ENCODE data around the gene DCUN1D4. TPM values are rescaled to one million over a fixed set of nuclear protein-coding genes. Genes with fewer than 3 reads are reported as not detected.

Gene DCUN1D4
- total RNA-seq (2021; ENCODE audit: unreplicated experiment) (50.2 TPM), Bru-seq, nascent RNA (percentile 80 among the genes with signal in this experiment), BruChase-seq, experiment 1, labeled RNA remaining after a 6-hour chase (percentile 81 among the genes with signal in this experiment), BruChase-seq, experiment 2, labeled RNA remaining after a 2-hour chase (percentile 87 among the genes with signal in this experiment)
- 23.3 and 23.6 TPM in 2 replicates for polyA plus RNA-seq (2012)
- long read RNA-seq, full-length matches to known transcripts = 35 of 46 reads
- long read RNA-seq, partial matches to known transcripts = 0 of 46 reads
- long read RNA-seq, other reads (novel, unspliced or antisense) = 11 of 46 reads

DNA sequence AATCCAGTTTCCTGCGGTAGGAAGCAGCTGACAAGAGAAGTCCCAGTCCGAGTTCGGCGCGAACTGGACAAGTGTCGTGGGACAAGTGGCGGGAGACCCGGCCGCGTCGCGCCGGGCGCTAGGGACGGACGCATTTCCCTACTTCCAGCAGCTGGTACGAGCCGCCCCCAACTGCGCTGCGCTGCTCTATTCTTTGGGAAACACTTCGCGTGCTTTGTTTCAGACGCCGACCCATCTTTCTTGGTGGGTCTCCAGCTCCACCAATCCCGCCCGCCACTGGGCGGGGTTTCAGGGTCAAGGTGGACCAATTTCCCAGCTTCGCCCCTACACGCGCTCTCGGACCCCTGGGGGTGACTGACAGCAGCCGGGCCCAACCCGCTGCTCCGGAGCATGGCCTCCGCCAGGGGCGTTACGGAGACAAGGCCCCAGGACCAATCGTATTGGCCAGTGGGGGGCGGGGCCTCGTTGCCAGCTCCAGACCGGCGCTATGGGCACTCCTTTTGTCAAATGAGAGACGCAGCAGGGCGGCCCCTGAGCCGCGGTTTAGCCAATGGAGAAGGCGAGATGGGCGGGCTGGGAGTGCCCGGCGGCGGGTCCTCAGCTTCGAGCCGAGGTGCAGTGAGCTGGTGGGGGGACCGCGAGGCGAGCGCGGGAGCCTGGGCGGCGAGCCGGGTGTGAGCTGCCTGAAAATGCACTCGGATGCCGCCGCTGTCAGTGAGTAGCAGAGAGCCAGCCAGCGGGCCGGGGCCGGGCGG is at the start of gene DCUN1D4:
TSS of gene DCUN1D4 (plus strand) at position 600 of the 755 bp plus-strand sequence. CDS start at position 690, 90 bp downstream.
- Histone ChIP-seq H2AFZ (ENCODE audit: low read depth, low read length, poor library complexity, severe bottlenecking) (peak within 1 kb of the TSS; percentile 97), H3K27me3 (ENCODE audit: insufficient read depth, low read length) (no peaks in the 10 kb centered on the region), H3K9me3 (ENCODE audit: control insufficient read depth in 1 of 2, insufficient read depth in 1 of 2, low read depth in 1 of 2, low read length in 2 of 2) (no peaks in the 10 kb centered on the region), H3K36me3 (ENCODE audit: control insufficient read depth in 1 of 2, insufficient read depth in 2 of 2, low read length in 2 of 2) (0 out of 4 replicates have a peak, but pooled peaks cover 0 to 4% of the 10 kb centered on the region in 2 experiments), H3K9ac (ENCODE audit: low read length) (peak within 1 kb of the TSS; percentile 74), H3K9me2 (ENCODE audit: insufficient read depth) (no peaks in the 10 kb centered on the region), H4K20me1 (ENCODE audit: insufficient read depth) (no peaks in the 10 kb centered on the region), H3K79me2 (ENCODE audit: insufficient read depth, low read length) (peaks cover 38% of the 10 kb centered on the region), H3K4me1 (ENCODE audit: control insufficient read depth in 1 of 2, insufficient read depth in 2 of 2, low read length in 2 of 2) (peaks cover 11 to 15% of the 10 kb centered on the region in 2 experiments; a peak in 3 of 4 replicates), H3K4me2 (ENCODE audit: low read length) (peak within 1 kb of the TSS; percentile 94), H3K27ac (ENCODE audit: low read depth, low read length) (peak within 1 kb of the TSS; percentile 81), H3K4me3 (replicated peaks in 1 of 2; ENCODE audit: low read depth in 1 of 2, low read length in 2 of 2) (peak within 1 kb of the TSS; percentile 68)
- ChIA-PET RAD21 (ENCODE audit: low non-redundant PET in 1 of 2, low total read pairs in 2 of 2, uncharacterized antibody in 2 of 2, unreplicated experiment in 2 of 2) (no interaction called here), POLR2A (interaction anchor here (0.9 kb wide), 2 partner anchors 10 to 869 kb away, joined by 3 to 5 read pairs; no protein-coding TSS in a partner anchor), CTCF (interaction anchor here (1.1 kb wide), 1 partner anchor 11 kb away, joined by 3 read pairs; no protein-coding TSS in a partner anchor)
- peak; percentile 98 for DNase-seq (ENCODE audit: low read depth, low spot score)
- peak; percentile 88 for ATAC-seq
- no TSS peak for BruUV-seq (replicated peaks)
- intact Hi-C loops (cut with micrococcal nuclease) = no loop called here
- TF ChIP-seq SRF (IDR thresholded peaks at IDR 0.05; ENCODE audit: low read depth) (no peak), CEBPB (IDR thresholded peaks at IDR 0.05; ENCODE audit: low read depth) (no peak), EGR1 (IDR thresholded peaks at IDR 0.05; ENCODE audit: low read depth) (no peak), RAD21 (IDR thresholded peaks at IDR 0.05; ENCODE audit: low read depth) (no peak), SIN3A (IDR thresholded peaks at IDR 0.05; ENCODE audit: low read depth) (no peak), CBX3 (IDR thresholded peaks at IDR 0.05; ENCODE audit: low read depth) (no peak), TCF7L2 (IDR thresholded peaks at IDR 0.05; ENCODE audit: borderline replicate concordance, extremely low read depth, insufficient read depth, insufficient read length) (no peak), FOSL1 (IDR thresholded peaks at IDR 0.05; ENCODE audit: low read depth) (no peak), POLR2A (IDR thresholded peaks at IDR 0.05; ENCODE audit: borderline replicate concordance, extremely low read depth, insufficient read depth, insufficient read length) (no peak), ZFX (IDR thresholded peaks at IDR 0.05) (no peak), ZNF274 (IDR thresholded peaks at IDR 0.05; ENCODE audit: low read depth, low read length) (no peak), SP1 (IDR thresholded peaks at IDR 0.05; ENCODE audit: low read depth) (peak; percentile 98)
- TF ChIP-seq, protein P1, sequence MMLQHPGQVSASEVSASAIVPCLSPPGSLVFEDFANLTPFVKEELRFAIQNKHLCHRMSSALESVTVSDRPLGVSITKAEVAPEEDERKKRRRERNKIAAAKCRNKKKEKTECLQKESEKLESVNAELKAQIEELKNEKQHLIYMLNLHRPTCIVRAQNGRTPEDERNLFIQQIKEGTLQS (IDR thresholded peaks at IDR 0.05) = no peak
- TF ChIP-seq, protein P2, sequence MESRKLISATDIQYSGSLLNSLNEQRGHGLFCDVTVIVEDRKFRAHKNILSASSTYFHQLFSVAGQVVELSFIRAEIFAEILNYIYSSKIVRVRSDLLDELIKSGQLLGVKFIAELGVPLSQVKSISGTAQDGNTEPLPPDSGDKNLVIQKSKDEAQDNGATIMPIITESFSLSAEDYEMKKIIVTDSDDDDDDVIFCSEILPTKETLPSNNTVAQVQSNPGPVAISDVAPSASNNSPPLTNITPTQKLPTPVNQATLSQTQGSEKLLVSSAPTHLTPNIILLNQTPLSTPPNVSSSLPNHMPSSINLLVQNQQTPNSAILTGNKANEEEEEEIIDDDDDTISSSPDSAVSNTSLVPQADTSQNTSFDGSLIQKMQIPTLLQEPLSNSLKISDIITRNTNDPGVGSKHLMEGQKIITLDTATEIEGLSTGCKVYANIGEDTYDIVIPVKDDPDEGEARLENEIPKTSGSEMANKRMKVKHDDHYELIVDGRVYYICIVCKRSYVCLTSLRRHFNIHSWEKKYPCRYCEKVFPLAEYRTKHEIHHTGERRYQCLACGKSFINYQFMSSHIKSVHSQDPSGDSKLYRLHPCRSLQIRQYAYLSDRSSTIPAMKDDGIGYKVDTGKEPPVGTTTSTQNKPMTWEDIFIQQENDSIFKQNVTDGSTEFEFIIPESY (IDR thresholded peaks at IDR 0.05; ENCODE audit: extremely low read depth, insufficient replicate concordance, low read length) = no peak
- TF ChIP-seq, protein P3, sequence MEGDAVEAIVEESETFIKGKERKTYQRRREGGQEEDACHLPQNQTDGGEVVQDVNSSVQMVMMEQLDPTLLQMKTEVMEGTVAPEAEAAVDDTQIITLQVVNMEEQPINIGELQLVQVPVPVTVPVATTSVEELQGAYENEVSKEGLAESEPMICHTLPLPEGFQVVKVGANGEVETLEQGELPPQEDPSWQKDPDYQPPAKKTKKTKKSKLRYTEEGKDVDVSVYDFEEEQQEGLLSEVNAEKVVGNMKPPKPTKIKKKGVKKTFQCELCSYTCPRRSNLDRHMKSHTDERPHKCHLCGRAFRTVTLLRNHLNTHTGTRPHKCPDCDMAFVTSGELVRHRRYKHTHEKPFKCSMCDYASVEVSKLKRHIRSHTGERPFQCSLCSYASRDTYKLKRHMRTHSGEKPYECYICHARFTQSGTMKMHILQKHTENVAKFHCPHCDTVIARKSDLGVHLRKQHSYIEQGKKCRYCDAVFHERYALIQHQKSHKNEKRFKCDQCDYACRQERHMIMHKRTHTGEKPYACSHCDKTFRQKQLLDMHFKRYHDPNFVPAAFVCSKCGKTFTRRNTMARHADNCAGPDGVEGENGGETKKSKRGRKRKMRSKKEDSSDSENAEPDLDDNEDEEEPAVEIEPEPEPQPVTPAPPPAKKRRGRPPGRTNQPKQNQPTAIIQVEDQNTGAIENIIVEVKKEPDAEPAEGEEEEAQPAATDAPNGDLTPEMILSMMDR (IDR thresholded peaks at IDR 0.05 in 2 of 3, conservative IDR thresholded peaks at IDR 0.05 in 1 of 3; ENCODE audit: borderline replicate concordance in 1 of 3, insufficient read depth in 1 of 3, low read depth in 2 of 3, low read length in 2 of 3) = peak in 1 of 3 experiments; percentile 28; a peak in 2 of 6 replicates
- TF ChIP-seq, protein P4, sequence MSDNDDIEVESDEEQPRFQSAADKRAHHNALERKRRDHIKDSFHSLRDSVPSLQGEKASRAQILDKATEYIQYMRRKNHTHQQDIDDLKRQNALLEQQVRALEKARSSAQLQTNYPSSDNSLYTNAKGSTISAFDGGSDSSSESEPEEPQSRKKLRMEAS (IDR thresholded peaks at IDR 0.05) = 0 out of 2 replicates have a peak, but pooled peaks have one; percentile 6
- TF ChIP-seq, protein P5, sequence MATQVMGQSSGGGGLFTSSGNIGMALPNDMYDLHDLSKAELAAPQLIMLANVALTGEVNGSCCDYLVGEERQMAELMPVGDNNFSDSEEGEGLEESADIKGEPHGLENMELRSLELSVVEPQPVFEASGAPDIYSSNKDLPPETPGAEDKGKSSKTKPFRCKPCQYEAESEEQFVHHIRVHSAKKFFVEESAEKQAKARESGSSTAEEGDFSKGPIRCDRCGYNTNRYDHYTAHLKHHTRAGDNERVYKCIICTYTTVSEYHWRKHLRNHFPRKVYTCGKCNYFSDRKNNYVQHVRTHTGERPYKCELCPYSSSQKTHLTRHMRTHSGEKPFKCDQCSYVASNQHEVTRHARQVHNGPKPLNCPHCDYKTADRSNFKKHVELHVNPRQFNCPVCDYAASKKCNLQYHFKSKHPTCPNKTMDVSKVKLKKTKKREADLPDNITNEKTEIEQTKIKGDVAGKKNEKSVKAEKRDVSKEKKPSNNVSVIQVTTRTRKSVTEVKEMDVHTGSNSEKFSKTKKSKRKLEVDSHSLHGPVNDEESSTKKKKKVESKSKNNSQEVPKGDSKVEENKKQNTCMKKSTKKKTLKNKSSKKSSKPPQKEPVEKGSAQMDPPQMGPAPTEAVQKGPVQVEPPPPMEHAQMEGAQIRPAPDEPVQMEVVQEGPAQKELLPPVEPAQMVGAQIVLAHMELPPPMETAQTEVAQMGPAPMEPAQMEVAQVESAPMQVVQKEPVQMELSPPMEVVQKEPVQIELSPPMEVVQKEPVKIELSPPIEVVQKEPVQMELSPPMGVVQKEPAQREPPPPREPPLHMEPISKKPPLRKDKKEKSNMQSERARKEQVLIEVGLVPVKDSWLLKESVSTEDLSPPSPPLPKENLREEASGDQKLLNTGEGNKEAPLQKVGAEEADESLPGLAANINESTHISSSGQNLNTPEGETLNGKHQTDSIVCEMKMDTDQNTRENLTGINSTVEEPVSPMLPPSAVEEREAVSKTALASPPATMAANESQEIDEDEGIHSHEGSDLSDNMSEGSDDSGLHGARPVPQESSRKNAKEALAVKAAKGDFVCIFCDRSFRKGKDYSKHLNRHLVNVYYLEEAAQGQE (IDR thresholded peaks at IDR 0.05; ENCODE audit: low read depth) = no peak
